Measurements from ENCODE around the gene NFATC1. TPM values are rescaled to one million over a fixed set of nuclear protein-coding genes. Genes with fewer than 3 reads are reported as not detected.

The NFATC1 gene
- polyA plus RNA-seq, 1 donor, result 5.2 TPM

DNA sequence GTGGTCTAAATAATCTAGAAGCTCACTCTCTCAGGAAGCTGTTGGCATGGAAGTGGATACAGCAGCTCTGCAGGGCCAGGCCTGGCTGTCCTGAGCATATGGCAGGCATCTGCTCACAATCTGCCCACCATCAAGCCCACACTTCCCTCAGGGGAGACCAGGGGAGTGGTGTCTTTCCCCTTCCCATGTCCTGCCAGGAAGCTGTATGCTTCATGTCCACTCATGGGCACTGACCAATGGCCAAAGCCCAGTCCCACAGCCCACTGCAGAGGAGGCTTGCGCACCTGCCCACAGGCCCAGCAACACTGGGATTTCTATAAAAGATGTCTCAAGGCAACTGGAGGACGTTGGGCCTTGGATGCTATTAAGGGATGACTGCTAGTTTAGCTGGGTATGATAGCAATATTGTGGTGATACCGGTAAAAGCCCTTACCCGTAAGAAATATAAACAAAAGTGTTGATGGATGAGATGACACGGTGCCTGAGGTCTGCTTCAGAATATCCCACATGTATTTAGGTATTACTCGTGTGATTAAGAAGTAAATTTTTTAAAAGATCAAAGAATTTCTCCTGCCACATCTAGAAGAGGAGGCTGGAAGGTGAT lies 177.2 kb downstream of the NFATC1 start:
- DNase-seq, result no peak

DNA sequence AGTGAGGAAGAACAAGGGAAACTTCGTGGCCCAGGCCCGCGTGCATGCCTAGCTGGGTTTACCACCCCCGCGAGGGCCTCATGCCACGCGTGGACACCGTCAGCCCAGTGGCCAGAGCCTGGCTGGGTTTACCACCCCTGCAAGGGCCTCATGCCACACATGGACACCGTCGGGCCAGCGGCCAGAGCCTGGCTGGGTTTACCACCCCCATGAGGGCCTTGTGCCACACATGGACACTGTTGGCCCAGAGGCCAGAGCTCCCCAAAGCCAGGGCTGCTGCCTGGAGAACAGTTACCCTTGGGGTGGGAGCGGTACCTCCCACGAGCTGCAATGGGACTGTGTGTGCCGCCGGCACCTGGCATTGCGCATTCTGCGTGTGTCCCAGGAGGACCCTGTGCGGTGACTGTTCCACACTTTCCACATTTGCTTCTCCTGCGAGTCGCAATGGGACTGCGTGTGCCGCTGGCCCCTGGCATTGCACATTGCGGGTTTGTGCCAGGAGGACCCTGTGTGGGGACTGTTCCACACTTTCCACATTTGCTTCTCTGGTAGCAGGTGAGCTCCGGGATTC lies 178.3 kb downstream of the NFATC1 start:
- no peak for DNase-seq

GRCh38 chr18:79574938-79575525 lies 179.3 kb downstream of the NFATC1 start:
- no peak for DNase-seq

GRCh38 chr18:79575891-79576685 lies 180.4 kb downstream of the NFATC1 start:
- peak; percentile 48 for DNase-seq

DNA sequence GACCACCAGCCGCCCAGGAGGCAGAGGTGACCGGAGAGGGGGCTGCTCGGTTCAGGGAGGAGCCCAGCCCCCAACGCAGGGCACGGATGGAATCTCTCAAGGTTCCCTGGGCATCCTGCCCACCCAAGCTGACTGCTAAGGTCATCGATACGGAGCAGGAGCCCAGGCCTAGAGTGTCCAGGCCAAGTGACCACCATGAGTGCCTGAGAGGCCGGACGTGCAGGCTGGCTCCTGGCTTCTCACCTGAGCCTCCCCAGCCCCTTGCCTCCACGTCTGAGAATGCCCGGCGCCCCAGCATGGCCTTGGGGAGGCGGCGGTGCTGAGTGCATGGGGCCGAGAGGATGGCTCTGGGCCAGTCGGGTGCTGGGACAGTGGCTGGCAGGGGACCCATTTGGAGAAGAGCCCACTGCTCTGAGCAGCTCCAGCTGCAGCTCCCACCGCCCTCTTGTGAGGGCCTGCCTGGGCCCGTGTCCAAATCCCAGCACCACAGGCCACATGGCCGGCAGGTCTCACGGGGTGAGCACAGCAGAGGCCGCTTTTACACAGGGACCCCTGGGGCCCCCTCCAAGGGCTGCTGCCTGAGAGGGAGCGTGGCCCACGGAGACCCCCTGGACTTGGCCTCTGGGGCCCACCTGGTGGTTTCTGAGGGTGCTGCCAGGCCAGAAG lies 181.1 kb downstream of the NFATC1 start:
- DNase-seq, result no peak

- DNase-seq, result peak; percentile 51
Measured at GRCh38 chr18:79577451-79578395, 182.0 kb downstream of the NFATC1 start.

- no peak for DNase-seq
Measured at GRCh38 chr18:79578396-79579260, 182.9 kb downstream of the NFATC1 start.
